Measurements from ENCODE around the gene IRF6.
A peak's percentile ranks its signal among the peaks of the same experiment; 100 is the strongest.
"Not testable (repeated sequence)": the region's sequence is repeated elsewhere in the genome, so short reads cannot be mapped to it uniquely, and the experiment has no call there.

IRF6 gene

DNA sequence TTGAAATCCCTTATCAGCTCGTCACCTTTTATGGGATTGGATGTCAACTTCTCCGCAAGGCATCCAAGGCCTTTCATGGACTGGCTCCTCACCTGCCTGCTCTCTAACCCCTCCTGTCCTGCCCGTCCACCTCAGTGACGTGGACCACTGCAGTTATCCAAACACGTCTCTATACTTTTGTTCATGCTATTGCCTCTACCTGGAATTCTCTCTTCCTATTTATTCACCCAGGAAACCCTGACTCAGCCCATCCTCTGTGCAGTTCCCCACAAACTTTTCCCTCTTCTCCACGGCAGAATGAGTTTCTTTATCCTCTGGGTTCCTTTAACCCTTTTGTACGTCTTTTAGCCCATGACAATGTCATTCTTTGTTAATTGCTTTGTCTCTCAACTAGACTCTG, 16.8 kb upstream of the IRF6 start:
- DNase-seq: no peak

DNA sequence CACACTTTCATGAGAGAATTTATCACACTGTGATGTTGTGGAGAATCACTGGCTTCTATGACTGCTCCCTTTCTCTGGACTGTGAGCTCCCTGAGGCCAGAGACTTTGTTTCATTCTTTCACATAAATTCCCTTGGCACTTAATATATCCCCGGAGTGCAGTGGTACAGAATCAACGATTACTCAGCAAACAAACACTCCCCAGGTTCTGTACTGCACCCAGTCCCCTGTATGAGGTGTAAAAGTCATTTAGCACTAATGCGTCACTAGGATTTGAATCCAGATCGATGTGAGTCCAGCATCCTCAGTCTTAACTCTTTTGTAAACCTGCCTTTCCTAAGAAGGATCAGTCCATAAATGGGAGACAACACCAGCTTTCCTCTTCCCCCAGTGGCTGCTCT, 15.0 kb upstream of the IRF6 start:
- no peak for DNase-seq

DNA sequence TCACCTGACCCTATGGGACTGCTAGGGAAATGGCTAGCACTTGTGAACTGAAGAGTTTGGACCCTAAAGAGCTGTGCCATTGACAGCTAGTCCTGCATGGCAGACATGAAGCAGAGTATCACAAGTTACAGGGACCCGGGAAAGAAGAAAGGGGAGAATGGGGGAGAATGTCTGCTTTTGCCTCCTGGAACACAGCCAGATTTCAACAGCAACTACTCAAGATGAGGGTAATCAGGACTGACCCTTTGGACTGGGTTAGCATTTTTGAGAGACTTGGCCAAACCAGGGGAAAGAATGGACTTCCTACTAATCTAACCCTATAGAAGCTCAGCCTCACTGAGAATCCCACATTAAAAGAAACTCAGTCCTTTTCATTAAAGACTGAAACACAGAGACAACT, 13.1 kb upstream of the IRF6 start:
- no peak for DNase-seq

DNA sequence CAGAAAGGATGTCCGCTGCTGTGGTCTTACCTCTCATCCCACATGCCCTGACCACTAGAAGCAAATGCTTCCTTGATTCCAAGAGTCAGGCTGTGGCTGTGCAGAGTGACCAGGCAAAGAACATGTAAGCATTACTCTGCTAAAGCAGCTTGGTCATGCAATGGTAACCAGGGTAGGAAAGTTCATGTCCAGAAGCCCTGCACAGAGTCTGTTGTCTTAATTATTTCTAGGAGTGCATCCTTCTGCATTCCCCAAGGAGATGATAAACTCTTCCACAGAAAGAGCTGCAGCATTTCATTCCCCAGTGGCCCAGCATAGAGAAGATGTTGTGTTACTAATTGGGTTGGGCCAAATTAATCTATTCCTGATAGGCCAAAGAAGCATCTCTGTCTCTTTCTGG, 11.7 kb upstream of the IRF6 start:
- DNase-seq: no peak

DNA sequence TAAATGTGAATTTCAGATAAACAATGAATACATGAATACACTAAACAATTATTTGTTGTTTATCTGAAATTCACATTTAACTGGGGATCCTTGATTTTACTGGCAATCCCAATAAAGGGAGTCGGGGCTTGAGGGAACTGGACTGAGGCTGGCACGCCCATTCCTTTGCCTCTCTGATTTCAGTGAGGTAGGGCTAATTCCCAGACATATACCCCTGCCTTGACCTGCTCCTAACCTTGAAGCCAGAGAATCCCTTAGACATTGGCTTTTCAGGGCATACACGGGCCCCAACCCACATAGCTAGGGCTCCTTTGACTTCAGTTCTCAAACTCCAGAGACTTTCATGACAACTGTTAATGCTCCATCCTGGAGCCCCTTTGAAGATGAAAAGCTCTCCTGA, 11.0 kb upstream of the IRF6 start:
- DNase-seq: no peak

DNA sequence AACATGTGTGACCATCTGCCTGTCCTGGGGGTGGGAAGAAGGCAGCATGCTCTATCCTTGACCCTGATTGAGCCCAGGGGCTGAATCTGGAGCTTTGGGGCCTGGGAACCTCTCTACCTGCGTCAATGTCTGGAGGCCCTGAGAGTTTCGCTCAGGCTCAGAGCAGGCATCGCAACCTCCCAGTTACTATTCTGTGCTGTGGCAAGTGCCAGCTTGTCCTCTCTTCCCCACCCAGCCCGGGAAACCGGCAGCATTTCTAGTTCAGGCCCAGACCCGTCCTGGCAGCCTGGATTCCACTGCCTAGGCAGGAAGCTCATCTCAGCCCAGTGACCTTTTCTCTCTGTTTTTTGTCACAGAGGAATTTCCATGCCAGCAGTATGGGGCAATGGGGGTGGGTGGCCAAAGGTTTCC, 10.0 kb upstream of the IRF6 start:
- peak; percentile 72 for DNase-seq

DNA sequence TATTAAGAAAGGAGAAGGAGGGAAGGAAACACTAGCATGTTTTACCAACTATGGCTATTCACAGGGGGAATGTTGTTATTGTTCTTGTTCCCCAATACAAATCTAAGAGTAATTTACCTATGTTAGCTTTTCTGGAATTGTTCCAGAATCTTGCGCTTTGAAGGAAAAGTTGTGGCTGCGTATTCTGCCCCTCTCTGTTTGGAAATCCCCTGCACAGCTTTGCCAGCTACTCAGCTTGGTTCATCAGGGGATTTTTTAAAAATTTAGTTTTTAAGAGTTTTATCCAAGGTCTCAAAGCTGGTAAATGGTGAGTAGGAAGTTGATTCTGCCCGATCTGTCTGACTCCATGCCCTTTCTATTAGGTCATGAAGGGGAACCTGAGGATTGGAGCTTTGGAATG, 9.5 kb upstream of the IRF6 start:
- DNase-seq: no peak

DNA sequence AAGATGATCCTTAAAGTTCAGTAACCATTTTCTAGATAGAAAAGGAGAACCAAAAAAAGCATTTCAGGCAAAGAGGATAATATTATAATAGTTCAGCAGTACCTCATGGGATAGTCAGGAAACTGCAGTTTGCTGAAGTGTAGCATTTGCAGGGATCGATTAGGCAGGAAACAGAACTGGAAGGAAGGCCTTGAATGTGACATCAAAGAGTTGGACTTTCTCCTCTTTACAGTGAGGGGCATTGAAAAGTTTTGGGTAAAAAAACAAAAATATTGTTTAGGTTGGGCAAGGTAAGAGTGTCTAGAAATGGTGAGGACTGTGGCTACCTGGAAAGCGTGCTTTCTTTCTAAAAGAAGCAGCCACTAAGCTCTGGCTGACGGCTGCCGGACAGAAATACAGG, 8.0 kb upstream of the IRF6 start:
- no peak for DNase-seq

DNA sequence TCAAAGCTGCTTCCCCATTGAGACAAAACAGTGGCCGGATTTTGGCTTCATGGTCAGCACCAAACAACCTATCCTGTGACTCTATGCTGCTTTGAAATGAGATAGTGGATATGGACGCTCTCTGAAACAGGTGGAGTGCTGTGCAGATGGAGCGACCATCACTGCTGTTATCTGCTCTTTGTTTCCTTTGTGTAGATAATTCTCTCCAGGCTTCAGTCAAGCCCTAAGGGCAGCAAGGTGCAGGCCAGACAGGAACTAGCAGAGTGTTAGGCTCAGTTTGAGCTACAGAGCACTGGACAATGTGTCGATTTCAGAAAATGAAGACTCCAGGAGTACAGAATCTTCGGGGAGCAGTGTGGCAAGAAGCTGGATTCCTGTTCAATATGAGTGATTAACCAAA, 4.8 kb upstream of the IRF6 start:
- DNase-seq: no peak

DNA sequence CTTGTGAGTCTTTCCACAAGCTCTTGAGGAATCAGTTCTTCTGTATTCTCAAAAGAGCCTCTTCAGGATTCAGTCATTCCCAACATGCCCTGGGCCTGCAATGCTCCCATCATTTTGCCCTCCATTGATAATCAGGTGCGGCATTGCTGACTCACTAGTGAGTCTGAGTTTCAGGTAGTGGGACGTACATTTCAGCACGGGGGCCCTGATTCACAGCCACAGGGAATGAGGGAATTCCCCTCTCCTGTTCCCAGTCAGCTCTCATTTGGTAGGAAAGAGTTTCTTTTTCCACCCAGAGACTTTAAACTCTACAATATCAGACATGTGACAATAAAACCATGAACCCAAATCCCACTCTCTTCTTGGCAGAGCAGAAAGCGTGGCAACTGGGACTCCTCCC, 3.7 kb upstream of the IRF6 start:
- no peak for DNase-seq

DNA sequence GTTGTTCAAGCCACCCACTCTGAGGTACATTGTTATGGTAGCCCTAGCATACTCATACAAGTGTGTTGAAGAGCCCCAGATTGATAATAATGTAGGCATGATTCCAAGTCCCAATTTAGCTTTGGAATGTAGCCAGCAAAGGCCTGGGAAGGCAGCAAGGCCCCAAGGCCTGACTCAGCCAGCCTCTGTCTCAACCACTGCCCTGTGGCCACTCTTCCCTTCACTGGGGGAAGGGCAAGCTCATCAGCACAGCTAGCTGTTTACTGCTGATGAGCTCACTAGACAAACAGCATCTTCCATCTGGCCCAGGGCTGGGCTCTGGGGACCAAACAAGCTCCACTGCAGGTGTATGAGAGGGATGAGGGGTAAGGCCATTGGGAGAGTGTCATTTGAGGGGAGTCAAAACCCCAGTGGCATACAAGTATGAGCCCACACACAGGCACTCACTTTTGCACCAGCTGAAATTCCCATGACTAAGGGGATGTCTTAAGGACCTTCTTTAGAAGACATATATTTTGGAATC, 2.2 kb upstream of the IRF6 start:
- peak; percentile 38 for DNase-seq

DNA sequence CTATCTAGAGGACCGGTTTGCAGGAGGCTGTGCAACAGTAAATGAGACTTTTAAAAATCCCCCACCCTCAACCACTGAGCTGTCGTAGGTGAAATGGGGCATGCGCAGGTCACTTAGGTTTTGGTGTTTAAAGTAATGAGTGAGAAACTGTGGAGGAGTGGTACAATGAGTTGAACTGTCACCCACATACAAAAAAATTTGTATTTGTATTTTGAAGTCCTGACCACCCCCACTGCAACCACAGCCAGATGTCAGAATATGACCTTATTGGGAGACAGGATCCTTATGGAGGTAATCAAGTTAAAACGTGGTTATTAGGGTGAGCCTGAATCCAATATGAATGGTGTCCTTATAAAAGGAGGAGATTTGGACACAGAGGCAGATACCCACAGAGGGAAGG, 1.6 kb upstream of the IRF6 start:
- DNase-seq: no peak

DNA sequence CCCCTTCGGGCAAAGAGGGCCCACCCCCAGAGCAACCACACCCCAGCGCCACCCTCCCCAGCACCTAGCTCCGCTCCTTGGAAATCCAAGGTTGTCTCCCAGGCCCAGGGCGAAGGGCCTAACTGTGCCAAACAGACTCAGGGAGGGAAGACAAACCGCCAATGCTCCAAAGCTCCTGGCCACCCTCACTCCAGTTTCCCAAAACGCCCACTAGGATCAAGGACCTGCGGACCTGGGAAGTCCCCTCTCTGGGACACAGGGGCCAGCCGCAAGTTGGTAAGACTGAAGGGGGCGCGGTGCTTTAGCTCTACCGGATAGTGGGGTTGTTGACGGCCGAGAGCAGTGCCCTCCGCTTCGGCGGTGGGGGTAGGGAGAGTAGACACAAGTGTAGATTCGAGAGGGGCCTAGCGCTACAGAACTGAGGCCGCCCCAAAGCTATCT, 581 bp downstream of the IRF6 start:
- DNase-seq: no peak

DNA sequence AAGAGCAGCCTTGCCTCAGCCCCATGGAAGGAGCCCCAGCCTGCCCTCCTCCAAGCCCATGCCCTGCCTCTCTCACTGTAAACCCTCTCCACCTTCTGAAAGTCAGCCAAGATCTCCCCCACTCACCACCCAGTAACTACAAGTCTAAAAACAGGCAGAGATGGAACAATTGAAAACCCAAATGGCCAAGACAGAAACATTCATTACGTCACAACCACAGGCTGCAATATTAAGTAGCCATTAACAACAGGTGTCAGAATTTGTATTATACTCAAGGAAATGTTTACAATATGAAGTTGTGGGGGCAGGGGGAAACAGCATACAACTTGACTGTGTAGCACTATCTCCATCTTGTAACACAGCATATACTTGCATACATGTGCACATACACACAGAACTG, 2.4 kb downstream of the IRF6 start:
- DNase-seq: no peak

DNA sequence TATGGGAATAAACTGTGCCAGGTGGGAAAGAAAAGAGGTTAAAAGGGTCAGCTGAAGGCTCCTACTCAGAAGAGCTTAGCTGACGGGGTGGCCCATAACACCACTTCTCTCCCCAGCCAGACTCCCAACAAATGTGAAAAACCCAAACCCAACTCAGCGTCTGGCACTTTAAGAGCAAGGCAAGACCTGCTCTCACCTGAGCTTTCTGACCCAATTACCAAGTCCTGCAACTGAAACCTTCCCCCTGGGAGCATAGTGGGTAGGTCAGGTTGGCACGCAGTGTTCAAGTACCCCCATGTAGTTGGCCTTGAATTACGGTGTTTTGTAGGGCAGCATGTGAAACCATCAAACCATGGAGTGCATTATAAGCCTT, 3.2 kb downstream of the IRF6 start:
- DNase-seq: no peak

DNA sequence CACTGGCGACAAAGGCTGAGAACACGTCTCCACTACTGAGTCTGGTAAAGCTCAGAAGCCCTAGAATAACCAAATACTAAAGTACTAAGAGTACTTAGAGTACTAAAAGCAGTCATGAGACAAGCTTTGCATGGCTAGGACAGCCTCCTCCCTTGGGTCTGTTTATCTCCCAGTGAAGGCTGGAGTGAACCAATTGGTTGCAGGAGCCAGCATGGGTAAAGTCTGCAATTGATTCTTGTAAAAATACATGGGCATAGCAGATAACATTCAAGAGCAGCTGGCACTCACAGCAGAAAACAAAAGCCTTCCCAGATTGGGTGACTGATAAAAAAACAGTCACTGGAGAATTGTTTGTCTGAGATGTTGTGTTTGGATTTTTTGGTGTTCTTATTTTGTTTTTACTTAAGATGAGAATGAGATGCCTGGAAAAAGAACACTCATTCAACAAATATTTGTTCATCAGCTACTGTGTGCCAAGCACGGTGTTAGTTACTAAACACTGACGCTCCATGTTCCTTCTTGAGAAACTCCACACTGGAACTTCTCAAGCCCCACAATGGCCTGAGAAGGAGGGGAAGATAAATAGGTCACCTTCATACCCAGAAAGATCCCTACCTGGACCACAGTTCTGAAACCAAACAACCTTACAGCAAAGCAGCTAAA, 3.7 kb downstream of the IRF6 start:
- peak; percentile 21 for DNase-seq

DNA sequence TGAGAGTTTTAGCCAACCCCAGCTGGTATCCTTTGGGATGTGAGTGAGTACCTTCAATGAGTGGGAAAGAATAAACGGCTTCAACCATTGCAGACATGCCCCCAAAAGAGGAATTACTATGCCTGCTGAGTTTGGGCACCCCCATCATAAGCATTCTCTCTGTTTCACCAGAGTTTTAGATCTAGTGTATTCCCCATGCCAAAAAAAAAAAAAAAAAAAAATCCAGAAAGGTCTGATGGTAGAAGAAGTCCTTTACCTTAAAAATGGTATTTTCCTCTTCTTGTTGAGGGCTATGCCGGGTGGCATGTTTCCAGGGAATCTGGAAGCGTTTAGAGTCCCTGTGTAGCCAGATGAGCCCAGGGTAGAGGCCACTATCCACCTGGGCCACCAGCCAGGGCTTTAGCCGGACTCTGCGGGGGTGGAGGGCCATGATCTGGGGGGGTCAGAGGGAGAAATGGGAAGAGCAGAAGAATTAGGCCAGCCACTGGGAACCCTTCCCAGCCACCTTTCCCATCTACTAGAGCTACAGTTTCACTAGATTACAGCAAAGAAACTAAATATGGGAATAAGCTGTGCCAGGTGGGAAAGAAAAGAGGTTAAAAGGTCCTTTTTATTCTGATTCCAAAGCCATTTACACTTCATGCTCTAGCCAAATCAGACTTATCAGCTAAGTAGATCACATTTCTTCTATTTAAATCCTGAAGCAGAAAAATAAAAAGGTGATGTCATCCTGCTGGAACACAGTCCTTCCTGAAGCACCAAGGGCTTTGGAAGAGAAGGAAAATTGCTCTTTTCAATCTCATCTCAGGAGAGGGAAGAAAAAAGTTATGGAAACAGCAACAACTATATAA, 4.7 kb downstream of the IRF6 start:
- DNase-seq: no peak

DNA sequence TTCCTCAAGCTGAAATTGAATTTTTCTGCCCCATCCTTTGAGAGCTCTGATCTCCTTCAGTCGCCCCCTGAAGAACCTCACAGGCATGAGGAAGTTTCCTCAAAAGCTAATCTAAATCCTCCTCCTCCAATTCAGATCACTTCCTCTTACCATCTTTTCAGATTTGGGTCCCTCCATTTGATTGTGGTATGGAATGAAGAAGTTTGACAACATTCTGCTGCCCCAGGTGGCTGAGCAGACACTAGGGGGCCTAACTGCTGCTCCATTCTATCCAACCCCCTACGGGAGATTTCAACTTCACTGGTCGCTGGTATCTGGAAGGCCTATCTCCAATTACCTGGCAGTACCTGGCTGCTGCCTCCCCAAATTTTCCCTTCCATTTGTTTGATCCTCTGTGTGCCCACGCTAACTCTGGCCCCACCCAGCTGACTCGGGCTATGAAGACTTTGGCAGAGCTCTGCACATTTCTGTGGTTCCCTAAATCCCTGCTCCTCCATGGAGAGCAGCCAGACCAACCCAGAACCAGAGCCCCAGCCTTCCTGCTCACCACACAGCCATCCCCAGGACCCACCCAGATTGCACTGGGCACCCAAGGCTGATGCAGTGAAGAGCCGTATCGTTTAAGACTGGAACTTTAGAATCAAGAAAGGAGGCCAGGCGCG, 7.8 kb downstream of the IRF6 start:
- DNase-seq: no peak

DNA sequence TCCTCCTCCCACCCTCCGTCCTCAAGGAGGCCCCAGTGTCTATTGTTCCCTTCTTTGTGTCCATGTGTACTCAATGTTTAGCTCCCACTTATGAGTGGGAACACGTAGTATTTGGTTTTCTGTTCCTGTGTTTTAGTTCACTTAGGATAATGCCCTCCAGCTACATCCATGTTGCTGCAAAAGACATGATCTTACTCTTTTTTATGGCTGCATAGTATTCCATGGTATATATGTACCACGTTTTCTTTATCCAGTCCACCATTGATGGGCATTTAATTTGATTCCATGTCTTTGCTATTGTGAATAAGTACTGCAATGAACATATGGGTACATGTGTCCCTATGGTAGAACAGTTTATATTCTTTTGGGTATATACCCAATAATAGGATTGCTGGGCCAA, 12.2 kb downstream of the IRF6 start:
- not testable (repeated sequence) for DNase-seq

DNA sequence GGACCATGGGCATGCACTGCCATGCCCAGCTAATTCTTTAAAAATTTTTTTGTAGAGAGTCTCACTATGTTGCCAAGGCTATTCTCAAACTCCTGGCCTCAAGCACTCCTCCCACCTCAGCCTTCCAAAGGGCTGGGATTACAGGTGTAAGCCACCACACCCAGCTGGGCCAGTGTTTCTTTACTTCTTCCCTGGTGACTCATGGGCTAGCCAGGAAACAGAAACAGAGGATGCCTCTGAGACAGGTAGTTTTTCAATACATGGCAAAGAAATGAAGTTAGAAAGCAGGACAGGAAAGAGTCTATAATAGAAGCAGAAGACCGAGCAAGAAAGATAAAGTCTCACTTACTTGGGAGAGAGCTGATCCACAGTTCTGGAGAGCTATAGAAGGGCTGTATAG, 14.0 kb downstream of the IRF6 start:
- no peak for DNase-seq

DNA sequence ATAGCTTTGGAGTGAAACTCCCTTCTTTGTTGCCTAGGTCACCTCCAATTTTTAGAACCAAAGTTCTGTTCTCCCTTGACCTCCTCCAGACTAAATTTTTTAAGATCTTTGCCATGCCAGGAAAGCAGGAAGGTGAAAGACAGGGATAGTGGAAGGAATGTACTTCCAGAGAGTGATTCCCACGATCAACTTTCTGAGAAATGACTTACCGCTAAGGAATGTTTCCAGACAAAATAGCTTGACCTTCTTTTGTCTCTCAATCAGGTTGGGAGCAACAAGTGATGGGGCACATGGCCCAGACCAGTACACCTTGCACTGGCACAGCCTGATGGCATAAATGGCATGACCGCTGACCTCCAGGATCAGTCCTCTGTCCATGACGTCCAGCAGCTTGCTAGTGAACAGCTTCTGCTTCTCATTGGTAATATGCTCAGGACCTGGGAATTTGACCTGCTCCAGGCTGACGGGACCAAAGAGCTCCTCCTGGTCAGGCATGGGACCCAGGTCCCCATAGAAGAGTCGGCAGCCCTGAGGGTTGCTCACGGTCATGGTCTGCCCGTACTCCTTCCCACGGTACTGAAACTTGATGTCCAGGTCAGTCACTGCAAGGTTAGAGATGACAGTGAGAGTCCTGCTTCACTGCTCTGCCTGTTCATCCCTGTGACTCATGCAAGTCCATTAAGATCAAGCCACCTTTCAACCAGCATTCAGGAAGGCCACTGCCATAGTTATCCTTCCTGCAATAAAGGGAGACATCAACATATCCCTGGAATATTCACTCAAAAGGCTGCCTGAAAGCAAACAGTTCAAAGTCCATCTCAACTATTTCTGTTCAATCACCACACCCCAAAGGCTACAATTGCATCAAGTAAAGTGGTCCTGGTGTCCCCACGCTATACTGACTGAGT, 15.4 kb downstream of the IRF6 start:
- DNase-seq: no peak

DNA sequence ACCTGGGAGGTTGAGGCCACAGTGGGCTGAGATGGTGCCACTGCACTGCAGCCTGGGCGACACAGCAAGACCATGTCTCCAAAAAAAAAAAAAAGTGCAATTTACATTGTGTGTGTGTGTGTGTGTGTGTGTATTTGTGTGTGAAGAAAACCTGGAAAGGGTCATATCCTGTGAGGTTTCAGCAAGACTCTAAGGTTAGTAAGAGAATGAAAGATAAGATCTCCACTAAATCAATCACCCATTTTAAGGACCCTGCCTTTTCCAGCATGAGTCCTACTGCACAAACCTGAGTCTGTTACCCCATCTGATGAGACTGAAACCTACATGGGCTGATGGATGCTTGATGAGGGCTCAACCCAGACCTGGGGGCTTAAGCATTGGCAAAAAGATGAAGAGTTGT, 16.7 kb downstream of the IRF6 start:
- no peak for DNase-seq

DNA sequence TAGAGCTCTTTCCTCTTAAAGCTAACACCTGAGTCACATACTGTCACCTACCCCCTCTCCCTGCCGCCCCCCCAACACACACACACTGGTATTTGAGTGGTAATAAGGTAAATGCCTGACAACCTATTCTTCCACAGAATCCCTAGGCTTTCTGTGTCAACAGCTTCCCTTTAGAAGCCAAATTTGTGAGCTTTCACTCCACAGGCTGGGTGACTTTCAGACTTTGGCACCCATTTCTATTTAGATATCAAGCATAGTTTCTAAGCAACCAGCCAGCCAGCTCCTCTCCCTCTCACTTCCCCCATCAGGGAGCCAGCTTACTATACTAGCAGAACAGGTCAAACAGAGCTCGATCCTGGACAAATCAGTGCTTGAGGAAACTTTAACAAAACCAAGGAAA, 18.4 kb downstream of the IRF6 start:
- no peak for DNase-seq

Measured in NCI-H2171 (cell line).